Psoas muscle (tissue), 8 donors: ENCODE data around the gene GLP1R. TPM values are rescaled to one million over a fixed set of nuclear protein-coding genes. Genes with fewer than 3 reads are reported as not detected.

ENCODE experiments used
- ATAC-seq, 4 donors: fragments of 200-7000 bp; cut with Tn5 transposase; one replicate each; pipeline ENCODE4 v1.9.1; 2020; ENCODE audit warnings: moderate library complexity in 3 of 4, mild to moderate bottlenecking in 2 of 4
- DNase-seq, 2 donors: peaks; one replicate each; pipeline ENCODE4 v3.0.0-alpha.2; 2020
- H3K27ac ChIP-seq: fragments of 200-600 bp; one replicate; pipeline ENCODE4 v1.8.0; 2022
- H3K27me3 ChIP-seq, 3 donors: fragments of 200-600 bp in 1 of 3; one replicate each; pipeline versions ENCODE4 v1.6.1 to v1.8.0; 2013 to 2022; ENCODE audit warnings: low read length in 2 of 3, mild to moderate bottlenecking in 2 of 3, moderate library complexity in 1 of 3; ENCODE audit not compliant: insufficient read depth in 3 of 3
- H3K36me3 ChIP-seq, 2 donors: fragments of 200-600 bp in 1 of 2; one replicate each; pipeline versions ENCODE4 v1.6.1 to v1.8.0; 2013 to 2022; ENCODE audit warnings: low read depth in 1 of 2, mild to moderate bottlenecking in 1 of 2, moderate library complexity in 1 of 2; ENCODE audit not compliant: insufficient read depth in 1 of 2
- H3K4me1 ChIP-seq: fragments of 200-600 bp; one replicate; pipeline ENCODE4 v1.8.0; 2022
- H3K4me3 ChIP-seq: fragments of 200-600 bp; one replicate; pipeline ENCODE4 v1.8.0; 2022; ENCODE audit warnings: mild to moderate bottlenecking
- H3K9me3 ChIP-seq: fragments of 200-600 bp; one replicate; pipeline ENCODE4 v1.8.0; 2022
- CTCF ChIP-seq: fragments of 200-600 bp; IDR thresholded peaks from one replicate; pipeline ENCODE4 v1.8.0; 2022; ENCODE audit warnings: antibody characterized with exemption
- WGBS, 3 donors: extraction: QIAGEN DNeasy Blood & Tissue Kit; methylation state at CpG; one replicate each; pipeline versions ENCODE4 v1.1.6 to v1.1.7; 2013; 5-methylcytosine and 5-hydroxymethylcytosine counted together
- intact Hi-C, 2 donors: fragments of 100-400 bp; cut with DNase I; formaldehyde crosslinking; loops; one replicate each; pipeline versions ENCODE4 v1.11.0 to v1.14.2; 2022
- long read RNA-seq, 2 donors: library from polyadenylated mRNA; unstranded; transcript quantifications; one replicate each; pipeline ENCODE4 v2.0.0, GENCODE V29; 2021
- polyA plus RNA-seq, 3 donors: library from polyadenylated mRNA; stranded (reverse); fragments of 200-250 nt; gene quantifications; one replicate each; pipeline ENCODE4 v1.2.3, GENCODE V29; 2013
- total RNA-seq, 4 donors: library from RNA; stranded (reverse); fragmentation: NEBNext Ultra II Directional in 2 of 4; extraction: Animal tissue kit (Norgen Biotek cat#: 25700) in 2 of 4; gene quantifications; one replicate each; pipeline versions ENCODE4 v1.2.1 to v1.2.4, GENCODE V29; 2021 to 2023
- donor health status: healthy with polysubstance abuse.
- donor health status: DM: no; HTN: no; CAD: no; lungs with moderate emphysema.
- donor health status: Bipolar disorder and iron deficiency.
- donor health status: healthy.
- donor health status: DM: yes; HTN: yes; CAD: no.
- donor health status: DM: no; HTN: no; CAD: no.
- donor health status: DM: no; HTN: no; CAD: no.
- donor health status: DM: yes; HTN: yes; CAD: no.

GLP1R gene
- total RNA-seq: not detected
- not detected for polyA plus RNA-seq
- long read RNA-seq, donor 1: 0 reads
- long read RNA-seq, donor 2: 0 reads

- Histone ChIP-seq H3K4me1 (no peaks in the 10 kb centered on the region), H3K36me3 (no peaks in the 10 kb centered on the region), H3K4me3 (peak within 1 kb of the TSS; percentile 59), H3K9me3 (no peaks in the 10 kb centered on the region), H3K27me3 (peaks cover 0 to 44% (median 10%) of the 10 kb centered on the region in 3 donors), H3K27ac (no peak within 1 kb of the TSS)
- DNase-seq (no peak), ATAC-seq (peak in 3 of 4 donors; percentile 19 to 40 (median 36))
- WGBS, 3 donors: 2 to 4% (median 3%) methylated on average over 60 to 74 of the region's 74 CpGs
- intact Hi-C loops: no loop called here
- no peak for TF ChIP-seq CTCF
These were observed at the start of gene GLP1R for GRCh38 chr6:39048481-39049399. GLP1R (plus strand) TSS chr6:39048781; CDS start chr6:39048841, 60 bp downstream.

- DNase-seq (no peak), ATAC-seq (no peak)
- no peak for TF ChIP-seq CTCF
- H3K9me3 ChIP-seq: peaks cover 3% of the 10 kb centered on the region
- intact Hi-C loops: no loop called here
- H3K27me3 ChIP-seq: peaks cover 0 to 34% (median 2%) of the 10 kb centered on the region in 3 donors
- no peaks in the 10 kb centered on the region for H3K4me1 ChIP-seq
- no peak overlapping the region for H3K27ac ChIP-seq
- no peak overlapping the region for H3K4me3 ChIP-seq
- H3K36me3 ChIP-seq: no peaks in the 10 kb centered on the region
- 11 to 13% (median 12%) methylated on average over 3 of the region's 3 CpGs for WGBS, 3 donors
These were observed 45.5 kb upstream of the GLP1R start for GRCh38 chr6:39003072-39003471.

GRCh38 chr6:39003492-39003891 lies 45.1 kb upstream of the GLP1R start:
- Histone ChIP-seq H3K27me3 (peaks cover 0 to 34% (median 2%) of the 10 kb centered on the region in 3 donors), H3K4me3 (no peak overlapping the region), H3K4me1 (no peaks in the 10 kb centered on the region), H3K9me3 (peaks cover 3% of the 10 kb centered on the region), H3K27ac (no peak overlapping the region), H3K36me3 (no peaks in the 10 kb centered on the region)
- ATAC-seq (no peak), DNase-seq (no peak)
- TF ChIP-seq CTCF: no peak
- 82 to 93% (median 92%) methylated on average over 1 of the region's 1 CpG for WGBS, 3 donors
- intact Hi-C loops: no loop called here

- intact Hi-C loops: no loop called here
- WGBS, 3 donors: 49 to 68% (median 51%) methylated on average over 2 of the region's 2 CpGs
- no peak for DNase-seq
- Histone ChIP-seq H3K4me1 (no peaks in the 10 kb centered on the region), H3K4me3 (no peak overlapping the region), H3K9me3 (peaks cover 3% of the 10 kb centered on the region), H3K36me3 (no peaks in the 10 kb centered on the region), H3K27me3 (peaks cover 2 to 34% (median 4%) of the 10 kb centered on the region in 3 donors), H3K27ac (no peak overlapping the region)
- no peak for ATAC-seq
- TF ChIP-seq CTCF: no peak
These were observed 43.8 kb upstream of the GLP1R start for GRCh38 chr6:39004801-39005200.
